ENCODE measurements around the gene CD300E.

CD300E gene

GRCh38 chr17:74658620-74659019 is 35.1 kb upstream of the CD300E start:
- H3K27me3 ChIP-seq = peaks cover 33% of the 10 kb centered on the region
- peaks cover 3 to 5% of the 10 kb centered on the region in 2 experiments for H3K4me1 ChIP-seq (ENCODE audit: control insufficient read depth in 1 of 2, insufficient read depth in 1 of 2, low read depth in 1 of 2, low read length in 1 of 2)
- no peak for TF ChIP-seq CTCF (IDR thresholded peaks at IDR 0.05)
- H3K27ac ChIP-seq = no peak overlapping the region
- H3K36me3 ChIP-seq = no peaks in the 10 kb centered on the region
- H3K4me3 ChIP-seq (ENCODE audit: low read depth in 1 of 2, low read length in 1 of 2) = no peak overlapping the region
- no peaks in the 10 kb centered on the region for H3K9me3 ChIP-seq

GRCh38 chr17:74654742-74655141 is 31.2 kb upstream of the CD300E start:
- no peak for TF ChIP-seq CTCF (IDR thresholded peaks at IDR 0.05)

GRCh38 chr17:74652020-74652419 is 28.5 kb upstream of the CD300E start:
- H3K9me3 ChIP-seq = no peaks in the 10 kb centered on the region
- H3K4me3 ChIP-seq (ENCODE audit: low read depth in 1 of 2, low read length in 1 of 2) = no peak overlapping the region
- H3K27ac ChIP-seq = no peak overlapping the region
- H3K4me1 ChIP-seq (ENCODE audit: control insufficient read depth in 1 of 2, insufficient read depth in 1 of 2, low read depth in 1 of 2, low read length in 1 of 2) = no peaks in the 10 kb centered on the region
- TF ChIP-seq CTCF (IDR thresholded peaks at IDR 0.05) = no peak
- peaks cover 86% of the 10 kb centered on the region for H3K27me3 ChIP-seq
- H3K36me3 ChIP-seq = no peaks in the 10 kb centered on the region

More at GRCh38 chr17:74654742-74655141, 31.2 kb upstream of the CD300E start:
- Histone ChIP-seq H3K27me3 (peaks cover 59% of the 10 kb centered on the region), H3K4me1 (ENCODE audit: control insufficient read depth in 1 of 2, insufficient read depth in 1 of 2, low read depth in 1 of 2, low read length in 1 of 2) (peaks cover 3 to 5% of the 10 kb centered on the region in 2 experiments), H3K9me3 (no peaks in the 10 kb centered on the region), H3K36me3 (no peaks in the 10 kb centered on the region), H3K27ac (no peak overlapping the region), H3K4me3 (ENCODE audit: low read depth in 1 of 2, low read length in 1 of 2) (no peak overlapping the region)

GRCh38 chr17:74649909-74650308 is 26.4 kb upstream of the CD300E start:
- Histone ChIP-seq H3K27ac (no peak overlapping the region), H3K4me3 (ENCODE audit: low read depth in 1 of 2, low read length in 1 of 2) (no peak overlapping the region), H3K27me3 (peaks cover 95% of the 10 kb centered on the region), H3K36me3 (no peaks in the 10 kb centered on the region), H3K9me3 (no peaks in the 10 kb centered on the region), H3K4me1 (ENCODE audit: control insufficient read depth in 1 of 2, insufficient read depth in 1 of 2, low read depth in 1 of 2, low read length in 1 of 2) (no peaks in the 10 kb centered on the region)
- no peak for TF ChIP-seq CTCF (IDR thresholded peaks at IDR 0.05)

GRCh38 chr17:74647871-74648672 is 24.5 kb upstream of the CD300E start:
- Histone ChIP-seq H3K4me1 (ENCODE audit: control insufficient read depth in 1 of 2, insufficient read depth in 1 of 2, low read depth in 1 of 2, low read length in 1 of 2) (no peaks in the 10 kb centered on the region), H3K4me3 (ENCODE audit: low read depth in 1 of 2, low read length in 1 of 2) (no peak overlapping the region), H3K9me3 (no peaks in the 10 kb centered on the region), H3K36me3 (no peaks in the 10 kb centered on the region), H3K27me3 (peaks cover 94% of the 10 kb centered on the region), H3K27ac (no peak overlapping the region)
- TF ChIP-seq CTCF (IDR thresholded peaks at IDR 0.05) = no peak
